Fibroblast of villous mesenchyme (primary cell): Measurements from ENCODE around the gene PRKCB. TPM values are rescaled to one million over a fixed set of nuclear protein-coding genes. Genes with fewer than 3 reads are reported as not detected.

Experiments used
- DNase-seq: peaks from one replicate; pipeline ENCODE4 v3.0.0-alpha.2; 2010; ENCODE audit warnings: low read depth
- H3K4me3 ChIP-seq: 2 replicates; pipeline ENCODE4 v1.5.1; 2011; ENCODE audit warnings: low read depth, mild to moderate bottlenecking, low read length
- total RNA-seq: library from RNA; depleted of rRNA; stranded (reverse); fragments of >200 nt; gene quantifications from 2 replicates; pipeline ENCODE4 v1.2.3, GENCODE V29; 2012
- TF ChIP-seq, protein P1 (sequence below): IDR thresholded peaks from 2 replicates; pipeline ENCODE4 v1.5.1; 2012; ENCODE audit warnings: low read depth, mild to moderate bottlenecking, low read length; ENCODE audit not compliant: insufficient read depth

PRKCB gene
- total RNA-seq, 1 donor: not detected

DNA sequence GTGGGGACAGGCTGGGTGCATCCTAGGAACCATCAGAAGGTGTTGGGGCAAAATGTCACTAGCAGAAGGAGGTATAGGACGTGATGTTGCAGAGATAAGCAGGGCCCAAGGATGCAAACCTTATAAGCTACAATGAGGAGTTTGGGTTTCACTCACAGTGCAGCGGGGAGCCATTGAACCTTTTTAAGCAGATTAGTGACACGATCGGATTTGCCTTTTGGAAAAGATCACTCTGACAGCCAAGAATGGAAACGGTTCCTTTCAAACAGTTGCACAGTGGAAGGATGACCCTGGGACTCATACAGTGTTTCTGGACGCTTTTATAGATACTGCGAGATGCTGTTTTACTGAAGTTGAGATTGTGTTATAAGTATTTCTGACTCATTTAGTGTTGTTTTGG lies 288.5 kb downstream of the PRKCB start:
- DNase-seq: no peak
- no peak overlapping the region for H3K4me3 ChIP-seq
- TF ChIP-seq, protein P1, sequence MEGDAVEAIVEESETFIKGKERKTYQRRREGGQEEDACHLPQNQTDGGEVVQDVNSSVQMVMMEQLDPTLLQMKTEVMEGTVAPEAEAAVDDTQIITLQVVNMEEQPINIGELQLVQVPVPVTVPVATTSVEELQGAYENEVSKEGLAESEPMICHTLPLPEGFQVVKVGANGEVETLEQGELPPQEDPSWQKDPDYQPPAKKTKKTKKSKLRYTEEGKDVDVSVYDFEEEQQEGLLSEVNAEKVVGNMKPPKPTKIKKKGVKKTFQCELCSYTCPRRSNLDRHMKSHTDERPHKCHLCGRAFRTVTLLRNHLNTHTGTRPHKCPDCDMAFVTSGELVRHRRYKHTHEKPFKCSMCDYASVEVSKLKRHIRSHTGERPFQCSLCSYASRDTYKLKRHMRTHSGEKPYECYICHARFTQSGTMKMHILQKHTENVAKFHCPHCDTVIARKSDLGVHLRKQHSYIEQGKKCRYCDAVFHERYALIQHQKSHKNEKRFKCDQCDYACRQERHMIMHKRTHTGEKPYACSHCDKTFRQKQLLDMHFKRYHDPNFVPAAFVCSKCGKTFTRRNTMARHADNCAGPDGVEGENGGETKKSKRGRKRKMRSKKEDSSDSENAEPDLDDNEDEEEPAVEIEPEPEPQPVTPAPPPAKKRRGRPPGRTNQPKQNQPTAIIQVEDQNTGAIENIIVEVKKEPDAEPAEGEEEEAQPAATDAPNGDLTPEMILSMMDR: no peak

DNA sequence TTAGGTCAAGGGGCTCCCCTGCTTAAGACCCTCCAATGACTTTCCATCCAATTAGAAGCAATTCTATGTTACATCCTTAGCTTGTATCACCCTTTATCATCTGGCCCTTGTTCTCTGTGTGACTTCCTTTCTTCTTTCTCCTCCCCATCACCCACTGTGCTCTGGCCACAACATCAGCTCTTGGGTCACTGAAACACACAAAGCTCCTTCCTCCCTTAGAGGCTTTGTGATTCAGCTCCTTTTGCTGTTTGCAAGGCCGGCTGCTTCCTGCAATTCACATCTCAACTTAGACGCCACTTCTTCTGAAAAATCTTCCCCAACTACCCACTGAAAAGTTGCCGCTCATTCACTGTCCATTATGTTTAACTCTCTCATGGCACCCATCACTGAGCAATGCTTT lies 289.4 kb downstream of the PRKCB start:
- no peak for DNase-seq
- TF ChIP-seq, protein P1: no peak
- H3K4me3 ChIP-seq: no peak overlapping the region

DNA sequence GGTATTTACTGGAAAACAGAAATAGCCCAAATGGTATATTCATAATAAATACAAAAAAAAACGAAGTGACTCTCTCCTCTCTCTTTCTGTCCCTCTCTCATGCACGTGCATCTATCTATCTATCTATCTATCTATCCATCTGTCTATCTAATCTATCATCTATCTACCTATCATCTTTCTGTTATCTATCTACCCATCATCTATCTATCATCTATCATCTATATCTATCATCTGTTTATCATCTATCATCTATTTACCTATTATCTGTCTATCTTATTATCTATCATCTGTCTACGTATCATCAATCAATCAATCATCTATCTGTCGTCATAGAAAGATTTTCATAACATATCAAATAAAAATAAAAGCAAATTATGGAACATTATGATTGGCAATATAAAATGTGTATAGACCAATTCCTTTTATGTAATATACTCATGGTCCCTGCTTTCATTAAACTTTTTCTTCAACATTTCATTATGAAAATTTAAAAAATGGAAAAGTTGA lies 293.7 kb downstream of the PRKCB start:
- no peak overlapping the region for H3K4me3 ChIP-seq
- TF ChIP-seq, protein P1: no peak
- no peak for DNase-seq

DNA sequence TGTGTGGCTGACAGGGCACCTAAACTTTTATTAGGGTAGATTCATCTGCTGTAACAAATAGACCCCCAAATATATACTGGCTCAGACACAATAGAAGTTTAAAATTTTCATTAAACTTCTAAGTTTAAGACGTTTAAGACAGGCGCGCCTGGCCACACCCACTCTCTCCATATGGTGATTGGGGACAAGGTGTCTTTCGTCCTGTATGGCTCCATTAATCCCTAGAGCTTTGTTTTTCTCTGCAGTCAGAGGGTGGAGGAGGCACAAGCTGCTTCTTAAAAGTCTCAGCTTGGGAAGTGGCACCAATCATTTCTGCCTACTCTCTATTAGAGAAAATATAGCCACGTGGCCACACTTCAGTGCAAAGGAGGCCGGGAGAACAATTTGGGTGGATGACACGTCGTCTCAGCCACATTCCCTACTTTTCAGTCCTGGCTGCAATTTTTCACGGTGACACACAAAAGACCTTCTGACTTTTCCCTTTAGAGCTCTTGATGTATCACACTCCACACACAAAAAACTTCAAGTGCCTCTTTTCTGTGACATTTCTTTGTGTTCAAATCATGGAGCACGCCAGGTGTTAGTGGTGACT lies 294.8 kb downstream of the PRKCB start:
- TF ChIP-seq, protein P1: no peak
- H3K4me3 ChIP-seq: no peak overlapping the region
- DNase-seq: no peak

DNA sequence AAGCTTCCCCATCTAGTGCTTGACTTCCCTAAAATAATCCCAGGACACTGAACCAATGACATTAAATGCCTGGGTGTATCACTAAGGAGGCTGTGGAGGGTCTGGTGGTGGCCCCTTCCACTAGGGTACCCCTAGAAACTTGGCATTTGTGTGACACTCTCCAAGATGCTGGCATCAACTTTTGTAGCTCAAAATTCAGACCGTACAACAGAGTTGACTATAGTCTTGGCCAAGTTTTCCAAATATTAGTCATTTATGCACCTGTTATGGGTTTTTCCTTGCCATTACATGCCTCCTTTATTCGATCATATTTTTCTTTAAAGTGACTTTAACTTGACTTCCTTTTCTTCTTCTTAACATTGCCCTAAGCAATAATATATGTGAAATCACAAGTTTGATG lies 295.5 kb downstream of the PRKCB start:
- H3K4me3 ChIP-seq: no peak overlapping the region
- DNase-seq: no peak
- TF ChIP-seq, protein P1: no peak

DNA sequence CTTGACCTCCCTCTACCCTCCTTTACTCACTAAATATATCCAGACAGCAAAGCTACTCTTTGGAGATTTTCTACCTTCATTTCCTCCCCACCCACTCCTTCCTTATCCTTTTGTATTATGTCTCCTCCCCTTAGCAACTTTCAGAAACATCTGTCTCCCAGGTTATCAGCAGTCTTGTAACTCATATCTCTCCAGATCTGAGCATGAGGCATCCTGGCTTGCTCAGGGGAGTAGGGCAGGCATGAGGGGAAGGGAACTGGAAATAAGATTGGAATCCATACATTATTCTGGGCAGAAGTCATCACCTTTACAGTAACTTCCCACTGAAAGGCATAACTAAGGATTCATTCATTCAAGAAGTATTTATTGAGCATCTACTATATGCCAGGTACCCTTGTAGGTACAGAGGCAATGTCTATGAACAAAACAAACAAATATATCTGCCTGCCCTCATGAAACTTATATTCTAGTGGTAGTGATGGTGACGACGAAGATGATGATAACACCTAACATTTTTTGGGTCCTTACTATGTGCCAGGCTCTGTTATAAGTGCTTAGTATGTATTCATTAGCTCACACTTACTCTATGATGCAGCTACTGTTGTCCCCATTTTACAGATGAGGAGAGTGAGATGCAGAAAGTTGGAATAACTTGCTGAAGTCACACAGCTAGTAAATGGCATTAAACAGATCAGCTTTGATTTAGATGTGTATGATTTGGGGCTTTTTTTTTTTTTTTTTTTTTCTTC lies 296.4 kb downstream of the PRKCB start:
- TF ChIP-seq, protein P1: no peak
- no peak for DNase-seq
- H3K4me3 ChIP-seq: no peak overlapping the region
